Epithelial cell of esophagus (primary cell): ENCODE results near the gene NRP2.
A peak's percentile ranks its signal among the peaks of the same experiment; 100 is the strongest.

ENCODE experiments used
- DNase-seq: peaks from one replicate; pipeline ENCODE4 v3.0.0; 2010; ENCODE audit warnings: low read depth
- H3K4me3 ChIP-seq: 2 replicates; pipeline ENCODE4 v1.5.1; 2011; ENCODE audit warnings: mild to moderate bottlenecking, low read length, control low read depth
- TF ChIP-seq, protein P1 (sequence below): IDR thresholded peaks from 2 replicates; pipeline ENCODE4 v1.5.1; 2011; ENCODE audit warnings: low read depth, mild to moderate bottlenecking, low read length, control low read depth, inconsistent platforms; ENCODE audit not compliant: insufficient read depth; ENCODE audit errors: missing control alignments

NRP2 gene

GRCh38 chr2:205773989-205774388, 91.7 kb downstream of the NRP2 start:
- TF ChIP-seq, protein P1, sequence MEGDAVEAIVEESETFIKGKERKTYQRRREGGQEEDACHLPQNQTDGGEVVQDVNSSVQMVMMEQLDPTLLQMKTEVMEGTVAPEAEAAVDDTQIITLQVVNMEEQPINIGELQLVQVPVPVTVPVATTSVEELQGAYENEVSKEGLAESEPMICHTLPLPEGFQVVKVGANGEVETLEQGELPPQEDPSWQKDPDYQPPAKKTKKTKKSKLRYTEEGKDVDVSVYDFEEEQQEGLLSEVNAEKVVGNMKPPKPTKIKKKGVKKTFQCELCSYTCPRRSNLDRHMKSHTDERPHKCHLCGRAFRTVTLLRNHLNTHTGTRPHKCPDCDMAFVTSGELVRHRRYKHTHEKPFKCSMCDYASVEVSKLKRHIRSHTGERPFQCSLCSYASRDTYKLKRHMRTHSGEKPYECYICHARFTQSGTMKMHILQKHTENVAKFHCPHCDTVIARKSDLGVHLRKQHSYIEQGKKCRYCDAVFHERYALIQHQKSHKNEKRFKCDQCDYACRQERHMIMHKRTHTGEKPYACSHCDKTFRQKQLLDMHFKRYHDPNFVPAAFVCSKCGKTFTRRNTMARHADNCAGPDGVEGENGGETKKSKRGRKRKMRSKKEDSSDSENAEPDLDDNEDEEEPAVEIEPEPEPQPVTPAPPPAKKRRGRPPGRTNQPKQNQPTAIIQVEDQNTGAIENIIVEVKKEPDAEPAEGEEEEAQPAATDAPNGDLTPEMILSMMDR = no peak
- no peak overlapping the region for H3K4me3 ChIP-seq
- no peak for DNase-seq

DNA sequence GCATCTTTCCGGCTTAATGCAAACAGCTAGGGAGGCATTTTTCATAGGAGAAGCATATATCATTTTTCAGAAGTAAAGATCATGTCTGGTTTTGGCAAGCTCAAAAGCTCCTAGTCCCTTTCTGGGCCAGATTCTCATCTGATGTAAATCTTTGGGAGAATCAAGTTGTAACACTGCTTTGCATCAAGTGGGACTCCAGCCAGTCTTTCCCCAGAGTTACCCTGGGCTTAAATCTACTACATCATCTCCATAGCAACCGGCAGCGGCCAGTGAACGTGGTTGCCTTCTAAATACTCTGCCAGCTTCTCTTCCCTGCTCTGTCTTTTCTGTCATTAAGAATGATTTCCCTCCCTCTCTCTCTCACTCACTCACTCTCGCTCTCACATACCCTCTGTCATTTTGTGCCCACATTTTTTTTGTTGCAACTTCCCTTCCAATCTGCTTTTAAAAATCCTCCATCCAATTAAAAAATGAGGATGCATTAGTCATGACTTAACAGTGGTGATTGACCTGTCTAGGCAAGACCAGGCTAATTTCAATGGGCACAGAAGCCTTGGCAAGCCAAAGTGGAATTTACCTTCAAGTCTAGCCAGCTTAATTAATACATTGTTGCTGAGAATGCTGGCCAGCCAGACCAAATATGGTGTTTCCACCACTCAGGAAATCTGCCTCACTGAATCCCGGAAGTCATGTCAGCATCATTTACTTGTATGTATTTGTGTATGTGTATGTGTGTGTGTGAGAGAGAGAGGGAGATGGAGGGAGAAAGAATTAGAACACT, 93.0 kb downstream of the NRP2 start:
- H3K4me3 ChIP-seq = peak overlapping the region; percentile 1
- TF ChIP-seq, protein P1 = no peak
- peak; percentile 98 for DNase-seq

DNA sequence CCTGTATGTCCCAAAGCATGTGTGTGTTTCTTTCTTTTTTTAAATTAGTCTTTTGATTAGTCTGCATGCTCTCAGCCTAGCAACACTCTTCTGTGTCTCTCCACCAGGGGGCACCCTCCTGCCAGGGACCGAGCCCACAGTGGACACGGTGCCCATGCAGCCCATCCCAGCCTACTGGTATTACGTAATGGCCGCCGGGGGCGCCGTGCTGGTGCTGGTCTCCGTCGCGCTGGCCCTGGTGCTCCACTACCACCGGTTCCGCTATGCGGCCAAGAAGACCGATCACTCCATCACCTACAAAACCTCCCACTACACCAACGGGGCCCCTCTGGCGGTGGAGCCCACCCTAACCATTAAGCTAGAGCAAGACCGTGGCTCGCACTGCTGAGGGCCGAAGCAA, 93.8 kb downstream of the NRP2 start:
- TF ChIP-seq, protein P1 = peak; percentile 46
- no peak overlapping the region for H3K4me3 ChIP-seq
- DNase-seq = no peak

DNA sequence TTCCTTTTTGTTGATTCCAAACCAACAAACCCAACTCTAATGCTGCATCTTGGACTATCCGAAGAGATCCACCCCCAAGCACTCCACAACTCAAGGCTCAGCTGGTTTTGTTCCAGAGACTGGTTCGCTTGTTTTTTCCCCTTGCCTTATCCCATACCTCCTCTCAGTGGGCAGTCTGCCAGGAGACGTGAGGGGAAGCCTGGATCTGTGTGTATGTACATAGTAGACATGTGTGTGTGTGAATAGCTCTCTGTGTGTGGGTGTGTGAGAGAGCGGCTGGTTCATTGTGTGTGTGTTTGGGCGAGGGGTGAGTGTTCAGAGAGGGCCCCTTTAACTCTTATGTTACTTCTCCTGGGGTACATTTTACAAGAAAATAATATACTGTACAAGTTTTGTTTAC, 94.4 kb downstream of the NRP2 start:
- TF ChIP-seq, protein P1 = no peak
- no peak for DNase-seq
- H3K4me3 ChIP-seq = no peak overlapping the region

- TF ChIP-seq, protein P1 = no peak
- H3K4me3 ChIP-seq = no peak overlapping the region
- peak; percentile 61 for DNase-seq
These were observed 96.1 kb downstream of the NRP2 start for GRCh38 chr2:205778356-205778755.

DNA sequence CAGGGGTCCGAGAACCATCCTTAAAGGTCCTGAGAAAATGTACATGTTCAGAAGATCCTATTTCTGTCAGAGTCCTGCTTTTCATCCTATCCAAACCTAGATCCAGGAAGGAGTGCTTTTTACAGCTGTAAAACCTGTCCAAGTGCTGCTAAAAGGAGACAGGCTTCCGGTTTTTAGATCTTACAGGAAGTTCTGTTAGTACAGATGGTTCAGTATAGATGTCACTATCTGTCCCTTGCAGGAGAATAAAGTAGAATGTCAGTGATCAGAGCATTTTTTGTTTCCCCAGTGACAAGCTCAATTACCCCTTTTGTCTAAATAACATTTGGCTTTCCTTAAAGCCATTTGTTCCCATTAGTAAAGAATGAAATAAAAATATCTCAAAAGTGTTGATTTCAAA, 98.3 kb downstream of the NRP2 start:
- TF ChIP-seq, protein P1 = no peak

More for the DNA sequence above, 98.3 kb downstream of the NRP2 start:
- DNase-seq = no peak
- H3K4me3 ChIP-seq = no peak overlapping the region
